ENCODE results near the gene RPS21. TPM values are rescaled to one million over a fixed set of nuclear protein-coding genes. Genes with fewer than 3 reads are reported as not detected.
A peak's percentile ranks its signal among the peaks of the same experiment; 100 is the strongest.

Gene RPS21
- 11,376 and 16,625 TPM in 2 replicates for polyA plus RNA-seq (2012; rRNA removed)
- polyA plus RNA-seq (2012; cell fraction: cytosol; rRNA removed) = 13,224 and 13,754 TPM in 2 replicates
- 2,698 and 3,651 TPM in 2 replicates for polyA plus RNA-seq (2012; cell fraction: nucleus; rRNA removed)

DNA sequence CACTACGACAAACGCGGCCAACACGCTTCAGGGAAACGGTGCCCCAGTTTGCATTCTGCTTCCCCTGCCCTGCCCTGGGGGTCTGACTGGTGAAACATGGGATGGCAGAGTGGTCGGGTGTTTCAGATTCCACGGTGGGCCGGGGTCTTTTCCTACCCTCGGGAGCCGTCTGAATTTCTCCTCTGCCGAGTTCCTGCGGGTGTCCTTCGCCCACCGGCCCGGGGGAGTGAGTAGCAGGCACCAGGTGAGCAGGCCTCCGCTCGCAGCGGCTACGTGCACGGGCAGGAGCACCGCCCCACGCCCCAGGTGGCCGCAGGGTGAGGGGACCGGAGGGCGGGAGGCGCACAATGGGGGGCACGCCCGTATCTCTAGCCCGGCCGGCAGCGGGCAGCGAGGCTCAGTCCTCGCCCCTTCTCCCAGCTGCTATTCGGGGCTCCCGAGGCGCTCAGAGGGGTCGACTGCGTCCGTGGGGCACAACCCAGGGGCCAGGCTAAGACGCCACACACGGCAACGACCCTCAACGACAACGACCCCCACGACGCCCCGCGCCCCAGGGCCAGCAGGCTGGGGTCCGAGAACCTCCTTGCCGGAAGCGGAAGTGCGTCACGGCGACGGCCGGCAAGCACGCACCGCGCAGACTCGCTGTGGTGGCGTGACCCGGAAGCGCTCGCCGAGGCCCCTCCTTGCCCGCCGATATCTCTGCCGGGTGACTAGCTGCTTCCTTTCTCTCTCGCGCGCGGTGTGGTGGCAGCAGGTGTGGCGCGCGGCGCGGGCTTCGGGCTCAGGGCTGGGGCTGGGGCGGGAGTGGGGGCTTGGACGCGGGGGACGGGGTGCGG lies at the start of gene RPS21:
RPS21 (plus strand) TSS at position 721 of the 836 bp plus-strand sequence. CDS start 236 bp downstream, outside the sequence.
- Histone ChIP-seq H3K9ac (peak within 1 kb of the TSS; percentile 96), H3K27me3 (ENCODE audit: insufficient read depth) (no peaks in the 10 kb centered on the region), H4K20me1 (ENCODE audit: insufficient read depth) (peaks cover 31% of the 10 kb centered on the region), H2AFZ (ENCODE audit: low read depth) (no peak within 1 kb of the TSS; the same call in 1 of the 2 replicates), H3K79me2 (ENCODE audit: insufficient read depth) (peaks cover 71% of the 10 kb centered on the region), H3K36me3 (replicated peaks in 1 of 2; ENCODE audit: control insufficient read depth in 1 of 2, insufficient read depth in 2 of 2, low read length in 1 of 2) (peaks cover 19 to 41% of the 10 kb centered on the region in 2 experiments), H3K4me3 (ENCODE audit: low read depth in 2 of 2, low read length in 1 of 2) (peak within 1 kb of the TSS; percentile 72 to 87), H3K27ac (ENCODE audit: low read depth in 2 of 2, low read length in 1 of 2) (peak within 1 kb of the TSS; percentile 66 to 85), H3K9me3 (no peaks in the 10 kb centered on the region), H3K4me2 (peak within 1 kb of the TSS; percentile 97), H3K9me2 (no peaks in the 10 kb centered on the region), H3F3A (replicated peaks; ENCODE audit: insufficient read depth) (peaks cover 25% of the 10 kb centered on the region), H3K4me1 (ENCODE audit: control insufficient read depth in 1 of 2, insufficient read depth in 2 of 2, low read depth in 1 of 2, low read length in 1 of 2) (peaks cover 0 to 21% of the 10 kb centered on the region in 2 experiments; a peak in 2 of 4 replicates)
- ChIA-PET POLR2A (interaction anchor here (0.6 to 1.6 kb wide), 15 partner anchors 8 to 382 kb away, joined by 3 to 9 read pairs (median 3); partner anchors contain the start of gene LAMA5), CTCF (interaction anchor here (0.8 to 1.7 kb wide), 5 partner anchors 13 to 84 kb away, joined by 3 to 5 read pairs (median 4); partner anchors contain the start of gene ADRM1)
- WGBS (ENCODE audit: low lambda C conversion rate) = 0% methylated on average over 23 of the region's 83 CpGs
- peak; percentile 97 for DNase-seq
- TF ChIP-seq RAD21 (IDR thresholded peaks at IDR 0.05; ENCODE audit: low read length) (no peak), FOXJ3 (CRISPR knock-in tag; IDR thresholded peaks at IDR 0.05) (no peak; the same call in 1 of the 2 replicates), GABPA (IDR thresholded peaks at IDR 0.05; ENCODE audit: low read depth) (peak; percentile 96), JUND (IDR thresholded peaks at IDR 0.05) (no peak), CHD2 (IDR thresholded peaks at IDR 0.05; ENCODE audit: low read length, partially characterized antibody) (peak; percentile 85), TAF1 (IDR thresholded peaks at IDR 0.05; ENCODE audit: borderline replicate concordance, low read depth, low read length) (peak; percentile 92), SIN3A (IDR thresholded peaks at IDR 0.05; ENCODE audit: borderline replicate concordance, low read depth, low read length) (peak; percentile 91; the same call in 1 of the 2 replicates), POLR2AphosphoS5 (IDR thresholded peaks at IDR 0.05; ENCODE audit: low read depth, low read length) (peak; percentile 92), MXI1 (IDR thresholded peaks at IDR 0.05; ENCODE audit: low read depth, low read length) (peak; percentile 31; the same call in 1 of the 2 replicates), GATA2 (CRISPR knock-in tag; IDR thresholded peaks at IDR 0.05) (no peak), RXRA (IDR thresholded peaks at IDR 0.05; ENCODE audit: borderline replicate concordance, low read depth) (no peak), RCOR1 (IDR thresholded peaks at IDR 0.05; ENCODE audit: low read length) (no peak; the same call in 1 of the 2 replicates), TCF12 (IDR thresholded peaks at IDR 0.05) (no peak), RFX5 (IDR thresholded peaks at IDR 0.05; ENCODE audit: low read length) (no peak), FOXM1 (IDR thresholded peaks at IDR 0.05; ENCODE audit: low read depth) (no peak), NRF1 (IDR thresholded peaks at IDR 0.05; ENCODE audit: low read depth, low read length) (peak; percentile 77), EP300 (IDR thresholded peaks at IDR 0.05; ENCODE audit: borderline replicate concordance in 1 of 2, low read depth in 1 of 2, low read length in 1 of 2) (no peak), MEF2A (IDR thresholded peaks at IDR 0.05; ENCODE audit: borderline replicate concordance, low read depth) (no peak), FOSL2 (IDR thresholded peaks at IDR 0.05; ENCODE audit: borderline replicate concordance, low read depth) (no peak), ELF1 (IDR thresholded peaks at IDR 0.05) (peak; percentile 87), EZH2phosphoT487 (IDR thresholded peaks at IDR 0.05; ENCODE audit: borderline replicate concordance, low read depth) (no peak)
- TF ChIP-seq, protein P1, sequence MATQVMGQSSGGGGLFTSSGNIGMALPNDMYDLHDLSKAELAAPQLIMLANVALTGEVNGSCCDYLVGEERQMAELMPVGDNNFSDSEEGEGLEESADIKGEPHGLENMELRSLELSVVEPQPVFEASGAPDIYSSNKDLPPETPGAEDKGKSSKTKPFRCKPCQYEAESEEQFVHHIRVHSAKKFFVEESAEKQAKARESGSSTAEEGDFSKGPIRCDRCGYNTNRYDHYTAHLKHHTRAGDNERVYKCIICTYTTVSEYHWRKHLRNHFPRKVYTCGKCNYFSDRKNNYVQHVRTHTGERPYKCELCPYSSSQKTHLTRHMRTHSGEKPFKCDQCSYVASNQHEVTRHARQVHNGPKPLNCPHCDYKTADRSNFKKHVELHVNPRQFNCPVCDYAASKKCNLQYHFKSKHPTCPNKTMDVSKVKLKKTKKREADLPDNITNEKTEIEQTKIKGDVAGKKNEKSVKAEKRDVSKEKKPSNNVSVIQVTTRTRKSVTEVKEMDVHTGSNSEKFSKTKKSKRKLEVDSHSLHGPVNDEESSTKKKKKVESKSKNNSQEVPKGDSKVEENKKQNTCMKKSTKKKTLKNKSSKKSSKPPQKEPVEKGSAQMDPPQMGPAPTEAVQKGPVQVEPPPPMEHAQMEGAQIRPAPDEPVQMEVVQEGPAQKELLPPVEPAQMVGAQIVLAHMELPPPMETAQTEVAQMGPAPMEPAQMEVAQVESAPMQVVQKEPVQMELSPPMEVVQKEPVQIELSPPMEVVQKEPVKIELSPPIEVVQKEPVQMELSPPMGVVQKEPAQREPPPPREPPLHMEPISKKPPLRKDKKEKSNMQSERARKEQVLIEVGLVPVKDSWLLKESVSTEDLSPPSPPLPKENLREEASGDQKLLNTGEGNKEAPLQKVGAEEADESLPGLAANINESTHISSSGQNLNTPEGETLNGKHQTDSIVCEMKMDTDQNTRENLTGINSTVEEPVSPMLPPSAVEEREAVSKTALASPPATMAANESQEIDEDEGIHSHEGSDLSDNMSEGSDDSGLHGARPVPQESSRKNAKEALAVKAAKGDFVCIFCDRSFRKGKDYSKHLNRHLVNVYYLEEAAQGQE (IDR thresholded peaks at IDR 0.05; ENCODE audit: low read depth, low read length) = peak; percentile 43; the same call in 1 of the 2 replicates
- TF ChIP-seq, protein P2, sequence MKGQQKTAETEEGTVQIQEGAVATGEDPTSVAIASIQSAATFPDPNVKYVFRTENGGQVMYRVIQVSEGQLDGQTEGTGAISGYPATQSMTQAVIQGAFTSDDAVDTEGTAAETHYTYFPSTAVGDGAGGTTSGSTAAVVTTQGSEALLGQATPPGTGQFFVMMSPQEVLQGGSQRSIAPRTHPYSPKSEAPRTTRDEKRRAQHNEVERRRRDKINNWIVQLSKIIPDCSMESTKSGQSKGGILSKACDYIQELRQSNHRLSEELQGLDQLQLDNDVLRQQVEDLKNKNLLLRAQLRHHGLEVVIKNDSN (IDR thresholded peaks at IDR 0.05; ENCODE audit: borderline replicate concordance, low read depth) = no peak
- TF ChIP-seq, protein P3, sequence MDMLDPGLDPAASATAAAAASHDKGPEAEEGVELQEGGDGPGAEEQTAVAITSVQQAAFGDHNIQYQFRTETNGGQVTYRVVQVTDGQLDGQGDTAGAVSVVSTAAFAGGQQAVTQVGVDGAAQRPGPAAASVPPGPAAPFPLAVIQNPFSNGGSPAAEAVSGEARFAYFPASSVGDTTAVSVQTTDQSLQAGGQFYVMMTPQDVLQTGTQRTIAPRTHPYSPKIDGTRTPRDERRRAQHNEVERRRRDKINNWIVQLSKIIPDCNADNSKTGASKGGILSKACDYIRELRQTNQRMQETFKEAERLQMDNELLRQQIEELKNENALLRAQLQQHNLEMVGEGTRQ (IDR thresholded peaks at IDR 0.05; ENCODE audit: borderline replicate concordance, low read depth, low read length) = no peak
- TF ChIP-seq, protein P4, sequence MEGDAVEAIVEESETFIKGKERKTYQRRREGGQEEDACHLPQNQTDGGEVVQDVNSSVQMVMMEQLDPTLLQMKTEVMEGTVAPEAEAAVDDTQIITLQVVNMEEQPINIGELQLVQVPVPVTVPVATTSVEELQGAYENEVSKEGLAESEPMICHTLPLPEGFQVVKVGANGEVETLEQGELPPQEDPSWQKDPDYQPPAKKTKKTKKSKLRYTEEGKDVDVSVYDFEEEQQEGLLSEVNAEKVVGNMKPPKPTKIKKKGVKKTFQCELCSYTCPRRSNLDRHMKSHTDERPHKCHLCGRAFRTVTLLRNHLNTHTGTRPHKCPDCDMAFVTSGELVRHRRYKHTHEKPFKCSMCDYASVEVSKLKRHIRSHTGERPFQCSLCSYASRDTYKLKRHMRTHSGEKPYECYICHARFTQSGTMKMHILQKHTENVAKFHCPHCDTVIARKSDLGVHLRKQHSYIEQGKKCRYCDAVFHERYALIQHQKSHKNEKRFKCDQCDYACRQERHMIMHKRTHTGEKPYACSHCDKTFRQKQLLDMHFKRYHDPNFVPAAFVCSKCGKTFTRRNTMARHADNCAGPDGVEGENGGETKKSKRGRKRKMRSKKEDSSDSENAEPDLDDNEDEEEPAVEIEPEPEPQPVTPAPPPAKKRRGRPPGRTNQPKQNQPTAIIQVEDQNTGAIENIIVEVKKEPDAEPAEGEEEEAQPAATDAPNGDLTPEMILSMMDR (IDR thresholded peaks at IDR 0.05) = no peak
- TF ChIP-seq, protein P5, sequence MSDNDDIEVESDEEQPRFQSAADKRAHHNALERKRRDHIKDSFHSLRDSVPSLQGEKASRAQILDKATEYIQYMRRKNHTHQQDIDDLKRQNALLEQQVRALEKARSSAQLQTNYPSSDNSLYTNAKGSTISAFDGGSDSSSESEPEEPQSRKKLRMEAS (IDR thresholded peaks at IDR 0.05; ENCODE audit: low read depth) = peak; percentile 94
